K562 treated with DMSO at 1 percent for 12 hours (cell line): ENCODE data around the gene AP5Z1. TPM values are rescaled to one million over a fixed set of nuclear protein-coding genes. Genes with fewer than 3 reads are reported as not detected.

Experiments used
- total RNA-seq: library from RNA; unstranded; fragments of 300-600 nt; gene quantifications from 2 replicates; pipeline ENCODE4 v1.2.3, GENCODE V29; 2022; ENCODE audit not compliant: insufficient read depth

The AP5Z1 gene
- total RNA-seq: 51.5 and 57.4 TPM in 2 replicates

GRCh38 chr7:4775250-4775847 lies at the start of gene AP5Z1:
Gene AP5Z1, plus strand, starts transcription at chr7:4775623. Its CDS starts 93 bp downstream, at chr7:4775716.

Other genes starting within 250 kb of the AP5Z1 start
- 4.7 and 17.2 TPM in 2 replicates for gene FOXK1, start 93.3 kb upstream of the AP5Z1 start, total RNA-seq
- gene PAPOLB, start 86.4 kb downstream of the AP5Z1 start, total RNA-seq: not detected in 2 replicates
- gene RADIL, start 108.1 kb downstream of the AP5Z1 start, total RNA-seq: 6.9 and 7.9 TPM in 2 replicates
- not detected in 2 replicates for gene MMD2, start 183.6 kb downstream of the AP5Z1 start, total RNA-seq